Hindlimb muscle (tissue), 1 donor: ENCODE measurements around the gene XRCC4. TPM values are rescaled to one million over a fixed set of nuclear protein-coding genes. Genes with fewer than 3 reads are reported as not detected.
"Not testable (repeated sequence)": the region's sequence is repeated elsewhere in the genome, so short reads cannot be mapped to it uniquely, and the experiment has no call there.

Source experiments
- DNase-seq: peaks from one replicate; pipeline ENCODE4 v3.0.0-alpha.2; 2013
- polyA plus RNA-seq: library from polyadenylated mRNA; unstranded; fragments of 120-200 nt; gene quantifications from one replicate; pipeline ENCODE4 v1.2.1, GENCODE V29; 2013; ENCODE audit not compliant: insufficient read length

Gene XRCC4
- polyA plus RNA-seq, 1 donor = 5.5 TPM

GRCh38 chr5:83353774-83354173, 276.4 kb downstream of the XRCC4 start:
- no peak for DNase-seq

- DNase-seq = no peak
Observed at GRCh38 chr5:83354958-83355357, 277.6 kb downstream of the XRCC4 start.

- not testable (repeated sequence) for DNase-seq
Observed at GRCh38 chr5:83355482-83356014, 278.2 kb downstream of the XRCC4 start.

GRCh38 chr5:83357621-83358231, 280.4 kb downstream of the XRCC4 start:
- DNase-seq = no peak

GRCh38 chr5:83360573-83360972, 283.2 kb downstream of the XRCC4 start:
- DNase-seq = no peak

- DNase-seq = no peak
Observed at GRCh38 chr5:83362526-83362925, 285.2 kb downstream of the XRCC4 start.

- no peak for DNase-seq
Observed at GRCh38 chr5:83363111-83363885, 286.0 kb downstream of the XRCC4 start.

- DNase-seq = no peak
Observed at GRCh38 chr5:83363886-83364275, 286.5 kb downstream of the XRCC4 start.

GRCh38 chr5:83364312-83365299, 287.3 kb downstream of the XRCC4 start:
- no peak for DNase-seq

- DNase-seq = no peak
Observed at GRCh38 chr5:83368319-83368718, 291.0 kb downstream of the XRCC4 start.

- no peak for DNase-seq
Observed at GRCh38 chr5:83368835-83369234, 291.5 kb downstream of the XRCC4 start.

GRCh38 chr5:83370957-83371356, 293.6 kb downstream of the XRCC4 start:
- DNase-seq = no peak

- no peak for DNase-seq
Observed at GRCh38 chr5:83371726-83372125, 294.4 kb downstream of the XRCC4 start.

GRCh38 chr5:83374547-83374946, 297.2 kb downstream of the XRCC4 start:
- DNase-seq = no peak

- no peak for DNase-seq
Observed at GRCh38 chr5:83375049-83375745, 297.9 kb downstream of the XRCC4 start.

GRCh38 chr5:83376461-83376860, 299.1 kb downstream of the XRCC4 start:
- no peak for DNase-seq

- peak; percentile 37 for DNase-seq
Observed at GRCh38 chr5:83377131-83377865, 300.0 kb downstream of the XRCC4 start.

GRCh38 chr5:83378624-83379289, 301.4 kb downstream of the XRCC4 start:
- no peak for DNase-seq

GRCh38 chr5:83385812-83386211, 308.5 kb downstream of the XRCC4 start:
- DNase-seq = no peak

- DNase-seq = no peak
Observed at GRCh38 chr5:83387041-83387440, 309.7 kb downstream of the XRCC4 start.

GRCh38 chr5:83388608-83389007, 311.3 kb downstream of the XRCC4 start:
- DNase-seq = no peak
